Kidney epithelial cell (primary cell): ENCODE measurements around the gene PRKCB. TPM values are rescaled to one million over a fixed set of nuclear protein-coding genes. Genes with fewer than 3 reads are reported as not detected.

Source experiments
- DNase-seq: peaks from one replicate; pipeline ENCODE4 v3.0.0-alpha.2; 2010; ENCODE audit warnings: low read depth
- H3K27me3 ChIP-seq: 2 replicates; pipeline ENCODE4 v1.6.0; 2011; ENCODE audit warnings: low read length; ENCODE audit not compliant: control insufficient read depth, insufficient read depth
- H3K36me3 ChIP-seq: 2 replicates; pipeline ENCODE4 v1.5.1; 2011; ENCODE audit warnings: low read length; ENCODE audit not compliant: control insufficient read depth, insufficient read depth
- H3K4me3 ChIP-seq: 2 replicates; pipeline ENCODE4 v1.5.1; 2011; ENCODE audit warnings: low read depth, mild to moderate bottlenecking, control low read depth, low read length
- CTCF ChIP-seq: IDR thresholded peaks from 2 replicates; pipeline ENCODE4 v1.5.1; 2011; ENCODE audit warnings: mild to moderate bottlenecking, moderate library complexity, low read length, control low read depth, inconsistent platforms; ENCODE audit not compliant: insufficient read depth, poor library complexity, severe bottlenecking
- total RNA-seq: library from RNA; depleted of rRNA; stranded (reverse); fragments of >200 nt; gene quantifications from 2 replicates; pipeline ENCODE4 v1.2.3, GENCODE V29; 2015

The PRKCB gene
- total RNA-seq, 1 donor from 2014 or later = 7.1 TPM

DNA sequence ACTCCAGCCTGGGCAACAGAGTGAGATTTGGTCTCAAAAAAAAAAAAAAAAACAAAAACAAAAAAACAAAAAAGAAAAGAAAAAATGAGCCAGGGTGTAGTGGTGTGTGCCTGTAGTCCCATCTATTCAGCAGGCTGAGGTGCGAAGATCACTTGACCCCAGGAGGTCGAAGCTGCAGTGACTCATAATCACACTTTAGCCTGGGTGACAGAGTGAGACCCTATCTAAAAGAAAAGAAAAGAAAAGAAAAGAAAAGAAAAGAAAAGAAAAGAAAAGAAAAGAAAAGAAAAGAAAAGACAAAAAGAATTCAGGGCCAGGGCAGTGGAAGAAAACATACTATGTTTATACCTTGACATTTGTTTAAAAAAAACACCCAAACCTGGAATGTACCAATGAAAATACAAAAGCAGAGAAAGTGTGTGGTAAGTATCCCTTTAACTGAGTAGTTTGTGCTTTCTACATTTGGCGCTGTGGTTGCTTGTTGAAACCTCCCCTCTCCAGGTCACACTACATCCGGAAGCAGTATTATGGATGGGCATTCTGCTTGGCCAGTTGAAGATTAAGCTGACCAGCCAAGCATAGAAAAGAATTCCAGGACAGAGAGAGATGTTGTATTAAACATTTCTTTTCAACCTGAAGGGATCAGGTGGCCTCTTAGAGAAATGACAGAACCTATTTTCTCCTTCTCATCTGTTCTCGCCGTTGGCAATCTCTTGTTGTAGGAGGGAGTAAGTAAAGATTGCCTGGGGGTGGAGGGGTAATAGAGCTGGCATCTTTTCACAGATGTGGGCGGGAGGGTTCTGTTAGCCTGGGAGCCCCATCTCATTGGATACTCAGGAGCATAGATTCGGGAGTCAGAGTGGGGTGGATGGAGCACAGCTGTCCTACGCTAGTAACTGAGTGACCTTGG, 12.1 kb upstream of the PRKCB start:
- no peaks in the 10 kb centered on the region for H3K27me3 ChIP-seq
- peak; percentile 10 for DNase-seq
- H3K36me3 ChIP-seq = no peaks in the 10 kb centered on the region
- no peak for TF ChIP-seq CTCF
- H3K4me3 ChIP-seq = no peak overlapping the region

- no peak for TF ChIP-seq CTCF
- H3K27me3 ChIP-seq = no peaks in the 10 kb centered on the region
- no peak for DNase-seq
- H3K36me3 ChIP-seq = no peaks in the 10 kb centered on the region
- H3K4me3 ChIP-seq = no peak overlapping the region
These were observed 10.9 kb upstream of the PRKCB start for GRCh38 chr16:23824909-23825308.

- no peak for DNase-seq
- no peaks in the 10 kb centered on the region for H3K27me3 ChIP-seq
- no peaks in the 10 kb centered on the region for H3K36me3 ChIP-seq
- no peak for TF ChIP-seq CTCF
- no peak overlapping the region for H3K4me3 ChIP-seq
These were observed 9.2 kb upstream of the PRKCB start for GRCh38 chr16:23826528-23827045.

DNA sequence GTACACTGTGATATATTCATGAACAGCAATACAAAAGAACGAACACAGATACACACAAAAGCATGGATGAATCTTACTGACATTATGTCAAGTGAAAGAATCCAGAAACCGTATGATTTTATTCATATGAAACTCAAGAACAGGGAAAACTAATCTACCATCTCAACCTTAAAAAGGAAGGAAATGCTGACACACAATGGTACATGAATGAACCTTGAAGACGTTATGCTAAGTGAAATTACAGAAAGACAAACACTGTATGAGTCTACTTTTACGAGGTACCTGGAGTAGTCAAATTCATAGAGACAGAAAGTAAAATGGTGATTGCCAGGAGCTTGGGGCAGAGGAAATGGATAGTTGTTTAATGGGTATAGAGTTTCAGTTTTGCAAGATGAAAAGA, 8.7 kb upstream of the PRKCB start:
- H3K27me3 ChIP-seq = no peaks in the 10 kb centered on the region
- H3K36me3 ChIP-seq = no peaks in the 10 kb centered on the region
- H3K4me3 ChIP-seq = no peak overlapping the region
- no peak for TF ChIP-seq CTCF
- no peak for DNase-seq

DNA sequence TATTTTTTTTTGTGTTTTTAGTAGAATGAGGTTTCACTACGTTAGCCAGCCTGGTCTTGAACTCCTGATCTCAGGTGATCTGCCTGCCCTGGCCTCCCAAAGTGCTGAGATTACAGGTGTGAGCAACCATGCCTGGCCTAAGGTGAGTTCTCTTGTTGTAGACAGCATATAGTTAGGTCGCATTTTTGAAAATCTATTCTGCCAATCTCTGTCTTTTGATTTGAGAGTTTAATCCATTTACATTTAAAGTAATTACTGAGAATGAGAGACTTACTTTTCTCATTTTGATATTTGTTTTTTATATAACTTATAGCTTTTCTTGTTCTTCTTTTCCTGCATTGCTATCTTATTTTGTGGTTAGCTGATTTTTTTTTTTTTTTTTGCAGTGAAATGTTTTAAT, 6.3 kb upstream of the PRKCB start:
- no peak overlapping the region for H3K4me3 ChIP-seq
- DNase-seq = no peak
- no peaks in the 10 kb centered on the region for H3K27me3 ChIP-seq
- TF ChIP-seq CTCF = no peak
- no peaks in the 10 kb centered on the region for H3K36me3 ChIP-seq
